HK-2 (cell line): ENCODE results near the gene LGR6.
"Not testable (repeated sequence)": the region's sequence is repeated elsewhere in the genome, so short reads cannot be mapped to it uniquely, and the experiment has no call there.

Experiments used
- DNase-seq: peaks from one replicate; pipeline ENCODE4 v3.0.0-alpha.2; 2018; ENCODE audit not compliant: unreplicated experiment

Gene LGR6

DNA sequence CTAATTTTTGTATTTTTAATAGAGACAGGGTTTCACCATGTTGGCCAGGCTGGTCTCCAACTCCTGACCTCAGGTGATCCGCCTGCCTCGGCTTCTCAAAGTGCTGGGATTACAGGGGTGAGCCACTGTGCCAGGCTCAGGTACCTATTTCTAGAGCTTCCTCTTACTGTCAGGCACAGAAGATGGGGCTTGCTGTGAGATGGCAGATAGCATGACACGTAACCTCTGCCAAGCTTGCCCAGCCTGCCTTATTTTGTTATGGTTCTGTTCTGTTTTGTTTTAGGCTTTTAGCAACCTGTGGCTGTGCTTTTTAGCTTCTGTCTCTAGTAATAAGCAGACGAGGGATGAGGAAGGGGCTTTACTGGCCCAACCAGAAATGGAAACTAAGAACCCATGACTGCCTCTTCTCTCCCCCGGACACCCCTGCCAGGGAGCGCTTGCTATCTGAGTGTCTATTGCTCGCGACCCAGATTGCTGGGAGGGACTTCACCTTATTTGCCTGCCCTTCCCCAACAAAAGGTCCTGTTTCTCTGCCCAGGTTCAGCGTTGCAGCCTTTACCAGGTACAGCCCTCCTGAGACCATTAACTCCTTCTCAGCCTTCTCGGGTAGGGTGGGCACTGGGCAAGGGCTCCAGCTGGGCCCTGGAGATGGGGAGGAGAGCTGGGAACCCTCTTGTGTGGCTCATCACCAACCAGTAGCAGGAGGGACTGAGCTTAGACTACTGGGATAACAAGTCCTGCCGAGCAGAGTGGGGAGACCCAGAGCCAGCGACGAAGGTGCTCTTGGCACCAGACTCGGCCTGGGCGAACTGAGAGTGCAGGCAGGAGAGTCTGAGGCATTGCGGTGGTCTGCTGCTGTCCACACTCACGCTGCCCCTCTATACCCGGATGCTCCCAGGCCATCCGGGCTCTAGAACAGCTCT, 13.5 kb upstream of the LGR6 start:
- no peak for DNase-seq

GRCh38 chr1:202180751-202181139, 12.9 kb upstream of the LGR6 start:
- DNase-seq: not testable (repeated sequence)

GRCh38 chr1:202181586-202181985, 12.0 kb upstream of the LGR6 start:
- no peak for DNase-seq

DNA sequence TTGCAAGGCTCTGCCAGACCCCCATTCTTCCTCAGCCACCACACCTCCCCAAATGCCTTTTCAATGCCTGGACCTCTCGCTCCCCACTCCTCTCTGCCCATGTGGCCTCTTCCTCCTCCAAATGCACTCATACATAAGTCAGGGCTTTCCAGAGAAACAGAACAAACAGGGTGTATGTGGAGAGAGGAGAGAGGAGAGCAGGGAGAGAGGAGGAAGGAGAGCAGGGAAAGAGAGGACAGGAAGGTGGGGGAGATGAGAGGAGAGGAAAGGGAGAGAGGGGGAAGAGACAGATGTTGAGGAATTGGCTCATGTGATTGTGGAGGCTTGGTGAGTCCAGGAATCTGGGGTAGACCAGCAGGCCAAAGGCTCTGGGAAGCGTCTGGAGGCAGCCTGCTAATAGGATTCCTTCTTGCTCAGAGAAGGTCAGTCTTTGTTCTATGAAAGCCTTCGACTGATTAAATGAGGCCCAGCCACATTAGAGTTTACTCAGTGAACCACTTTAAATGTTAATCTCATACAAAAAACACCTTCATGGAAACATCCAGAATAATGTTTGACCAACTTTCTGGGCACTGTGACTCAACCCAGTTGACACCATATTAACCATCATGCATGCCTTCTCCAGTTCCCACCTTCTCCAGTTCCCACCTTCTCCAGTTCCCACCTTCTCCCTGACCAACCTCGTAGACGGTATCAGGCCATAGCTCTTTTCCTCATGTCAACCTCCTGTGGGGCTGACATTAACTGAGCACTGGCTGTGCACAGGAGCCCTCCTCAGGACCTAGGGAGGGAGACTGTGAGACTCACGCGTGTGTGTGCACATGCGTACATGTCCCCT, 11.3 kb upstream of the LGR6 start:
- no peak for DNase-seq

DNA sequence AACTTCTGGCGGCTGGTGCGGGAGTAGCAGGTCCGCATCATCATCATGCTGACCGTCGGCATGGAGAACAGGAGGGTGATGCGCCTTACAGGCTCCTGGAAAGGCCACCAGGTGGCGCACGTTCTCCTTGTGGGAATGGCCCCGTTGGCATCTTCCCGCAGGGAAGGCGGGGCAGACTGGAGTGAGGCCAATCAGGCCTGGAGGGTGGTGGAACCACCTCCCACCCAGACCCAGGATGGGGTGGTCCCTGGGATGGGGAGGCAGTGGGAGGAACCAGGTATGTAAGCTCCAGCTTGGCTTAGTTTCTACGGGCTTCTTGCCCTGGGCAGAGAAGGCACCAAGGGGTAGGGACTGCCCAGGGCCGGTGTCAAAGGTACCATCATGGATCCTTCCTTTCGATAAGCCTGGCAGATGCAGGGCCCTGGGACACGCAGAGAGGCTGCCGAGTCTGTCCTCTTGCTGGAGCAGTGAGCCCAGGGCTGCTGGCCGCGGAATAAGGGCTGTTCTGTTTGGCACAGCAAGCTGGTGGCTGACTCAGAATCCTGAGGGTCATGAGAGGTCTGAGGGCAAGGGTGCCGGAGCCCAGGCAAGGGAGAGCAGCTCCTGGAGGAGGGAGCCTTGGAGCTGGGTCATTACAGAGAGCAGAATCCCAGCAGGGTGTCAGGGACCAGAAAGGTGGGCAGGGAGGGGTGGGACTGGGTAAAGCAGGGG, 8.7 kb upstream of the LGR6 start:
- DNase-seq: peak; percentile 96

GRCh38 chr1:202186327-202186726, 7.3 kb upstream of the LGR6 start:
- no peak for DNase-seq

DNA sequence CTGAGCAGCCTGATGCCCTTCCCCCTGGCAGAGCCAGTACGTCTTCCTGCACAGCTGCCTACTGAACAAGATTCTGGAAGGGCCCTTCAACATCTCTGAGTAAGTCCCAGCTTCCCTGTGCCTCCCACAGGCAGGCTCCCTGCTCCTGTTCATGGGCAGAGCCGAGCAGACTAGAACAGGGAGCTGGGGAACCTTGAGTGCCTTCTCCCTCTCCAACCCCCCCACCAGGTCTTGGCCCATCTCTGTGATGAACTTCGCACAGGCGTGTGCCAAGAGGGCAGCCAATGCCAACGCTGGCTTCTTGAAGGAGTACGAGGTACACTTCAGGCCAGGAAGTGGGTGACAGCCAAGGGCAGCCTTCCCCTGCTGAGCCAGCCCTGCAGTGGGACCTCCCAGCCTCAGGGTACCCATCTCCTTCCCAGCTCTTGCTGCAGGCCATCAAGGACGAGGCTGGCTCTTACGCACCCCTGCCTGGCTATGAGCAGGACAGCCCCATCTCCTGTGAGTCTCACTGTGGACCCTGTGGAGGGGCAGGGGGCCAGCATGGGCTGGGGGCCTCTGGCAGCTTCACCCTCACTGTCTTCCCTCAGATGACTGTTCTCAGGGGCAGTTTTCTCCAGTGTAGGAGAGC, 6.4 kb upstream of the LGR6 start:
- DNase-seq: no peak

DNA sequence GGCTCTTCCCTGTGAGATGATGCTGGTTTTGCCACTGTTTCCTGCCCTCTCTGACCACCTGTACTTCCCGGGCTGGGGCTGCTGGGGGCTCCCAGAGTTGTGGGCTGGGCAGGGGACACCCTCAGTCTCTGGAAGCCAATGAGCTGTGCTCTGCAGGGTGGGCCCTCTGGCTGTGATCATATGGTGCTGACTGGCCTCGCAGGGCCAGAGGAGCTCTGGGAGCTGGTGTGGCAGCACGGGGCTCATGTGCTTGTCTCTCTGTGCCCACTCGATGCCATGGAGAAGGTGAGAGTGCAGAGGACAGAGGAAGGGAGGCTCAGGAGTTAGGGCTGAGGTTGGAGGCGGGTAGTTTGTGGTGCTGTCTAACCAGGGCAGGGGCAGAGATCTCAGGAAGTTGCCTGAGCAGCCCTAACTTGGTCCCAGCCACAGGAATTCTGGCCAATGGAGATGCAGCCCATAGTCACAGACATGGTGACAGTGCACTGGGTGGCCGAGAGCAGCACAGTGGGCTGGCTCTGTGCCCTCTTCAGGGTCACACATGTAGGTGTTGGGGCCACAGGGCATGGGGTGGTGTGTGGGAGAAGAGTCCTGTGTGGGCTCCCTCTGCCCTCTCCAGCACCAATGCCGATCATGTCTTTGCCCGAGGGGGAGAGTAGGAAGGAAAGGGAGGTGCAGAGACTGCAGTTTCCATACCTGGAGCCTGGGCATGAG, 5.7 kb upstream of the LGR6 start:
- DNase-seq: no peak

DNA sequence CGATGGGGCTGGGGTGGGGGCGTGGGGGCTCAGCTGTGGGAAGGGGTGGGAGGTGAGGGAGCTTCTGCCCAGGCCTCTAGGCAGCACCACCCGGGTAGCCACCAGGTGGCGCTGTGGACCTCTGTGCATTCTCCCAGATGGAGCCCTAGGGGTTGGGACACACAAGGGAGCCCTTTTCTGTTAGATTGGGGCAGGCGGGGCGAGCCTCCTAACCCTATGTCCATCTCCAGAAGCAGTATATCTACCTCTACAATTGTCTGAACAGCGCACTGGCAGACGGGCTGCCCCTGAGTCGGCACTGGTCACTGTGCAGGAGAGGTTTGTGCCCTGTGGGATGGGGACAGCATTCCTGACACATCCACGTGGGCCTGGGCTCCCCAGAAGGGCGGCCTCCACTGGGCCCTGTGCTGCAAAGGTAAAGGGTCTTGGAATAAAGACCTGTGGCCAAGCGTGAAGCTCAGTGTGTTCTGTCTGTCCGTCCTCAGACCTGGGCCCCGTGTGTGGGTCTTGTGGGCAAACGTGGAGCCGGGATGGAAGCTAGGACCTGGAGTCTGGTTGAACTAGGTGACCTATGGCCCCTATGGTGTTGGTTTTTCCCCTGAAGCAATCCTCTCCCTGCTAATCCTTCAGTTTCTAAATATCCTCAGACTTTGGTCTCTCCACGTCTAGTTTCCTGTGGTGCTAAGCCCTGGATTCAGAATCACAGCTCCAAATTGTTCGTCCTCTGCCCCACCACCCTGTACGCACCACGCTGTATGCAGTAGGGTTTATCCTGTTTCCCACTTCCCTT, 4.4 kb upstream of the LGR6 start:
- peak; percentile 83 for DNase-seq

DNA sequence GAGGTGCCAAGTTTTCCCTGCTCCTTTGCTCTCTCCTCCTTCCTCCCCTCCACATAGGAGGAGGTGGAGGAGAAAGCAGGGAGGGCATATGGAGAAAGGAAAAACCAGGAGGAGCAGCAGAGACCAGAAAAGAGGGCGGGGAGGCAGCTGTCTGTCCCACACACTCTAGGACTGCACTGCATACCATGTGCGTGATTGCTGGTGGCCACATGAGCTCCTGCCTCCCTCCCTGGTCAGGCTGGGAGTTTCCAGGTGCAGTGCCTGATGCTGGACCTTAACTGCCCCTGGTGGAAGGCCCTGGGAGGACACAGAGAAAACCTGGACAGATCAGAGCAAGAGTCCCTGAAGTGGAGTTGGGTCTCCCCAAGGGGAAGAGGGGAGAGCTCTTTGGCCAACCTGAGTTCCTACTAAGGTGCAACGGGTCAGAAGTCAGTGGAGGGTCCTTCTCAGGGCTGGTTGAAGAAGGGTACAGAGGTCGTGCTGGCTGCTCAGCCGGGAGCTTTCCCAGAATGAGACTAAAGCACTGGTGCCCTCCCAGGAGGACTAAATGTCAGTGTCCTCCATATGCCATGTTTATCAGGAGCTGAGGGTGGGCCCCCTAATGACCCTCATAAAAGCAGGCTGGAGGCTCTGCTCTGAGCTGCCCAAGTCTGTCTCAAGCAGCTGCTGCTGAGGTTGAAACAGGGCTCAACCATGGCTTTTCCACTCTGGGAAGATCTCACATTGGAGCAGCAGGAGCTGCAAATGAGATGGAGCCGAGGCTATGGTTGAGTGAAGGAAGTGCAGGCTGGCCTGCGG, 3.5 kb upstream of the LGR6 start:
- no peak for DNase-seq

DNA sequence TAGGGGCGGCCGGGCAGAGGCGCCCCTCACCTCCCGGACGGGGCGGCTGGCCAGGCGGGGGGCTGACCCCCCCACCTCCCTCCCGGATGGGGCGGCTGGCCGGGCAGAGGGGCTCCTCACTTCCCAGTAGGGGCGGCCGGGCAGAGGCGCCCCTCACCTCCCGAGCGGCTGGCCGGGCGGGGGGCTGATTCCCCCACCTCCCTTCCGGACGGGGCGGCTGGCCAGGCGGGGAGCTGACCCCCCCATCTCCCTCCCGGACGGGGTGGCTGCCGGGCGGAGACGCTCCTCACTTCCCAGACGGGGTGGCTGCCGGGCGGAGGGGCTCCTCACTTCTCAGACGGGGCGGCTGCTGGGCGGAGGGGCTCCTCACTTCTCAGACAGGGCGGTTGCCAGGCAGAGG, 2.2 kb upstream of the LGR6 start:
- not testable (repeated sequence) for DNase-seq

DNA sequence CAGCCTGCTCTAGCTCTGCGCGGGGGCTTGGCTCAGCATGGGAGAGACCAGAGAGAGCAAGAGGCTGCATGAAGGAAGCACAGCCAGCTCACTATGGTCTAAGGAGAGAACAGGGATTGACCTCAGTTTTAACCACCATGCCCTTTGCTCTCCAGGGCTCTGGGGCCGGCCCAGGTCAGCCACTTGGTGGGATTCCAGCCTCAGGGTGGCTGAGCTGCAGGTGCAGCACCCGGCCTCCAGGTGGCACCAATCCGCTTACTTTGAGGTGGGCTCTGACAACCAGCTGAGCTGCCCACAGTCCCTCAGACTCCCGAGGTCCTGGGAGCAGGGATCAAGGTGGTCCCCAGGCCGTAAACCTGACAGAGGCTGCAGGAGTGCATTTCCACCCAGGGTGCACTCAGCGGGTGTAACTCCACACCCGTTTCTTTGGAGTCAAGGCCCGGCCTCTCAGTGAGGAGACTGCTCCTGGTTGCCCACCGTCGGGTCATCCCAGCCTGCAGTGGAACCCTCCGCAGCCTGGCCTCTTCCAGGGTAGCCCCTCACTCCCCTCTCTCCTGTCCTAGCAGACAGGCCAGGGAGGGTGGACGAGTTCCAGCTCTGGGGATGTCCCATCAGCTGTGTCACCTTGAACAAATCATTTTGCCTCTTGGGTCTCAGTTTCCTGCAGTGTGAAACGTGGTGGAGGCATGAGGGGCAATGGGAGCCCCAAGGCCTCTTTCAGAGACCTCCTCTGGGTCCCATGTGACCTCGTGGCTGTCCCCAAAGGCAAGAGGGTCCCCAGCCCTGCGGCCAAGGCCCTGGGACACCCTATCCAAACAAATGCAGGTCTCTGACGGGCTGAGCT, 607 bp upstream of the LGR6 start:
- peak; percentile 75 for DNase-seq

DNA sequence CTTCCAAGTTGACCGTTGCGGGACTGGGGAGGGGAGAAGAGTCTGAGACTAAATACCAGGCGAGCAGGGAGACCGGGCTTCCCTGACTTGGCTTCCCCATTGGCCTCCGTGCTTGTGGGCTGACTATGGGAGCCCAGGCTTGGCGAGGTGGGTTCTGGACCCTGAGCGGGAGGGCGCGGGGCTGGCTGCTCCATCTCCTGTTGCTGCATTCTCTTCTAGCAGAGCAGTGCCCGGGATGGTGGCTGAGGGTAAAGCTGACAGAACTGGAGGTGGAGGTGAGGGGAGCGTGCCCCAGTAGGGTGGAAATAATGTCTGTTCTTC, 689 bp downstream of the LGR6 start:
- DNase-seq: no peak

GRCh38 chr1:202197653-202198365, 4.2 kb downstream of the LGR6 start:
- no peak for DNase-seq

GRCh38 chr1:202198366-202198724, 4.7 kb downstream of the LGR6 start:
- no peak for DNase-seq

- DNase-seq: no peak
Observed at GRCh38 chr1:202199040-202199889, 5.7 kb downstream of the LGR6 start.

- DNase-seq: no peak
Observed at GRCh38 chr1:202200112-202200548, 6.5 kb downstream of the LGR6 start.
